NCI-H748 treated with DMSO at 0.1 percent for 48 hours (cell line): Measurements from ENCODE around the gene RGS12.

Source experiments
- DNase-seq: peaks from one replicate; lab custom pipeline; 2025; lab: John Stamatoyannopoulos, UW

RGS12 gene

GRCh38 chr4:3255611-3256186 is 37.1 kb upstream of the RGS12 start:
- no peak for DNase-seq

- no peak for DNase-seq
Measured at GRCh38 chr4:3256230-3257102, 36.4 kb upstream of the RGS12 start.

GRCh38 chr4:3257103-3257555 is 35.7 kb upstream of the RGS12 start:
- no peak for DNase-seq

GRCh38 chr4:3257556-3258482 is 35.0 kb upstream of the RGS12 start:
- DNase-seq, result no peak

GRCh38 chr4:3261411-3262207 is 31.2 kb upstream of the RGS12 start:
- DNase-seq, result no peak

GRCh38 chr4:3262208-3263052 is 30.4 kb upstream of the RGS12 start:
- no peak for DNase-seq

GRCh38 chr4:3263053-3263875 is 29.6 kb upstream of the RGS12 start:
- DNase-seq, result no peak

GRCh38 chr4:3263876-3264193 is 29.0 kb upstream of the RGS12 start:
- no peak for DNase-seq

GRCh38 chr4:3266076-3266475 is 26.7 kb upstream of the RGS12 start:
- DNase-seq, result no peak

- DNase-seq, result no peak
Measured at GRCh38 chr4:3267576-3268394, 25.0 kb upstream of the RGS12 start.

GRCh38 chr4:3268395-3269104 is 24.3 kb upstream of the RGS12 start:
- no peak for DNase-seq

- DNase-seq, result no peak
Measured at GRCh38 chr4:3269105-3269927, 23.5 kb upstream of the RGS12 start.

GRCh38 chr4:3269991-3270611 is 22.7 kb upstream of the RGS12 start:
- DNase-seq, result no peak

GRCh38 chr4:3271131-3271530 is 21.7 kb upstream of the RGS12 start:
- no peak for DNase-seq

GRCh38 chr4:3276986-3277385 is 15.8 kb upstream of the RGS12 start:
- no peak for DNase-seq

- no peak for DNase-seq
Measured at GRCh38 chr4:3280466-3280865, 12.4 kb upstream of the RGS12 start.

- no peak for DNase-seq
Measured at GRCh38 chr4:3283483-3283882, 9.3 kb upstream of the RGS12 start.
